Left ventricle myocardium inferior (tissue), 1 donor: ENCODE results near the gene SLC38A5. TPM values are rescaled to one million over a fixed set of nuclear protein-coding genes. Genes with fewer than 3 reads are reported as not detected.

Experiments used
- total RNA-seq: library from RNA; stranded (reverse); fragmentation: NEBNext Ultra II Directional; extraction: Animal tissue kit (Norgen Biotek cat#: 25700); gene quantifications from one replicate; pipeline ENCODE4 v1.2.1, GENCODE V29; 2021
- donor health status: DM: no; HTN: yes; CAD: no; lungs with severe emphysema.

Gene SLC38A5
- total RNA-seq, 1 donor from 2014 or later = 0.71 TPM

Other genes with a start within 250 kb of the SLC38A5 start
- gene SSX1, start 214.9 kb downstream of the SLC38A5 start, total RNA-seq = not detected
- gene SSX3, start 113.6 kb downstream of the SLC38A5 start, total RNA-seq = not detected
- gene SSX4, start 86.7 kb downstream of the SLC38A5 start, total RNA-seq = not detected
- gene SSX4B, start 58.3 kb downstream of the SLC38A5 start, total RNA-seq = not detected
- gene FTSJ1, start 5.9 kb upstream of the SLC38A5 start, total RNA-seq = 15.3 TPM
- gene PORCN, start 38.7 kb upstream of the SLC38A5 start, total RNA-seq = 13.6 TPM
- 48.9 TPM for gene EBP, start 51.5 kb upstream of the SLC38A5 start, total RNA-seq
- 14.5 TPM for gene TBC1D25, start 69.5 kb upstream of the SLC38A5 start, total RNA-seq
- gene RBM3, start 104.2 kb upstream of the SLC38A5 start, total RNA-seq = 121 TPM
- 137 TPM for gene WDR13, start 127.2 kb upstream of the SLC38A5 start, total RNA-seq
- 2.3 TPM for gene WAS, start 213.5 kb upstream of the SLC38A5 start, total RNA-seq
- gene SUV39H1, start 226.5 kb upstream of the SLC38A5 start, total RNA-seq = 2.6 TPM